ENCODE results near the gene KASH5.

The KASH5 gene

DNA sequence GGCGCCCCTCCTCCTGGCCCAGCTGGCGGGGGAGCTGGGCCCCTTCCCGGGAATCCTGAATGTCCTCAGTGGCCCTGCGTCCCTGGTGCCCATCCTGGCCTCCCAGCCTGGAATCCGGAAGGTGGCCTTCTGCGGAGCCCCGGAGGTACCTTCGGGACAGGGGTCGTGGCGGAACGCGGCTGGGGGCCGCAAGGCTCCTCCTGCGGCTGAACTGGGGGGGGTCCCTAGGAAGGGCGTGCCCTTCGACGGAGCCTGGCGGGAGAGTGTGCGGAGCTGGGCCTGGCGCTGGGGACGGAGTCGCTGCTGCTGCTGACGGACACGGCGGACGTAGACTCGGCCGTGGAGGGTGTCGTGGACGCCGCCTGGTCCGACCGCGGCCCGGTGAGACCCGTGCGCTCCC is 73.6 kb downstream of the KASH5 start:
- no peak for DNase-seq

DNA sequence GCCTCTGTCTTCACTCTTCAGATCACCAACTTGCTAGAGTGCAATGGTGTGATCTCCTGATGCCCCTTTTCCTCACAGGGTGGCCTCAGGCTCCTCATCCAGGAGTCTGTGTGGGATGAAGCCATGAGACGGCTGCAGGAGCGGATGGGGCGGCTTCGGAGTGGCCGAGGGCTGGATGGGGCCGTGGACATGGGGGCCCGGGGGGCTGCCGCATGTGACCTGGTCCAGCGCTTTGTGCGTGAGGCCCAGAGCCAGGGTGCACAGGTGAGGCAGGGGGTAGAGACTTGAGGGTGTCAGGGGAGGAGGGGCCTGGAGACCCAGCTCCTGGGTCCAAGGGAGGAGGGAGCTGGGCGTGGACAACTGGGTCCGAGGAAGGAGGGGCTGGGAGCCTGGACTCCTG is 74.4 kb downstream of the KASH5 start:
- DNase-seq = no peak

DNA sequence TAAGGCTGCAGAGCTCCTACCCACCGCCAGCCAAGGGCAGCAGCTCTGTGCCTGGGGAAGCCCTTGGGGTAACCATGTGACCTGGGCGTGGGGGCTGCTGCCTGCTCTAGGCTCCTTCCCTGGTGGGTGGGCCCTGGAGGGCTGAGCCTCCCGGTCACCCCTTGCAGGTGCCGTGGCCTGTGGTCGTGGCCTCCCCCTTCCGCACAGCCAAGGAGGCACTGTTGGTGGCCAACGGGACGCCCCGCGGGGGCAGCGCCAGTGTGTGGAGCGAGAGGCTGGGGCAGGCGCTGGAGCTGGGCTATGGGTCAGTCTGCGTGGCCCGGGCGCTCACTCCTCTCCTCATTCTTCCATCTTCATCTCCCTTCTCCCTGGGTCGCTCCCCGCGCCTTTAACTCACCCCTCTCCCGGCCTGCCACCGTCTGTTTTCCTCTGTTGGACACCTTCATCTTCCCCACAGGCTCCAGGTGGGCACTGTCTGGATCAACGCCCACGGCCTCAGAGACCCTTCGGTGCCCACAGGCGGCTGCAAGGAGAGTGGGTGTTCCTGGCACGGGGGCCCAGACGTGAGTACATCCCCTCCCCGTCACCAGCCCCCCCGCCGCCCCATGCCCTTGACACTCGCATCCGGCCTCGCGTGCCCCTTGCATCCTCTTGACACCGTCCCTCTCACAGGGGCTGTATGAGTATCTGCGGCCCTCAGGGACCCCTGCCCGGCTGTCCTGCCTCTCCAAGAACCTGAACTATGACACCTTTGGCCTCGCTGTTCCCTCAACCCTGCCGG is 76.1 kb downstream of the KASH5 start:
- no peak for DNase-seq

DNA sequence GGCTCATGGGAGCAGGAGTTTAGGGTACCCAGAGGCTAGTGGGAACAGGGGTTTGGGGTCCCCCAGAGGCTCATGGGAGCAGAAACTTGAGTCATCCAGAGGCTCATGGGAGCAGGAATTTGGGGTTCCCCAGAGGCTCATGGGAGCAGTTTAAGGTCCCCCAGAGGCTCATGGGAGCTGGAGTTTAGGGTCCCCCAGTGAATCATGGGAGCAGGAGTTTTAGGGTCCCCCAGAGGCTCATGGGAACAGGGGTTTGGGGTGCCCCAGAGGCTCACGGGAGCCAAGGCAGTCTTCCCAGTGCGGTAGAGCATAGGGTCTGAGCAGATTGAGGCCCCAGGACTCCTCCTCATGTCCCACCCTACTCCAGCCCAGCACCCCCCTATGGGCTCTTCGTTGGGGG is 77.3 kb downstream of the KASH5 start:
- DNase-seq = no peak
